Measurements from ENCODE around the gene DNAH3. TPM values are rescaled to one million over a fixed set of nuclear protein-coding genes. Genes with fewer than 3 reads are reported as not detected.
"Not testable (repeated sequence)": the region's sequence is repeated elsewhere in the genome, so short reads cannot be mapped to it uniquely, and the experiment has no call there.

DNAH3 gene
- total RNA-seq, 2 donors from 2014 or later: 0.40 to 0.82 TPM

GRCh38 chr16:20930365-20930690 is 220.3 kb downstream of the DNAH3 start:
- no peak overlapping the region for H3K4me3 ChIP-seq (ENCODE audit: low read length)
- H3K27me3 ChIP-seq (ENCODE audit: control insufficient read depth, insufficient read depth, low read length, poor library complexity, severe bottlenecking): no peaks in the 10 kb centered on the region
- WGBS, 2 experiments (ENCODE audit: insufficient coverage in 1 of 2, insufficient read length in 1 of 2): 88 to 100% methylated on average over 1 of the region's 1 CpG
- no peaks in the 10 kb centered on the region for H3K9me3 ChIP-seq (ENCODE audit: control insufficient read depth, low read length)
- Mint-ChIP-seq H3K4me1 (no peaks in the 10 kb centered on the region), H3K27me3 (ENCODE audit: insufficient read depth) (no peaks in the 10 kb centered on the region), H3K36me3 (ENCODE audit: low read depth) (peaks cover 4% of the 10 kb centered on the region), H3K9me3 (no peaks in the 10 kb centered on the region), H3K27ac (no peak overlapping the region), H3K4me3 (no peak overlapping the region)
- no peaks in the 10 kb centered on the region for H3K36me3 ChIP-seq (ENCODE audit: control insufficient read depth, insufficient read depth, low read length)
- H3K9ac ChIP-seq (ENCODE audit: extremely low read depth, low read length, poor library complexity, severe bottlenecking): no peak overlapping the region
- no peaks in the 10 kb centered on the region for H3K4me1 ChIP-seq (ENCODE audit: control insufficient read depth, insufficient read depth, low read length)
- DNase-seq: no peak
- TF ChIP-seq CTCF (conservative IDR thresholded peaks at IDR 0.05): no peak
- no peak overlapping the region for H3K27ac ChIP-seq (ENCODE audit: low read depth, low read length)

DNA sequence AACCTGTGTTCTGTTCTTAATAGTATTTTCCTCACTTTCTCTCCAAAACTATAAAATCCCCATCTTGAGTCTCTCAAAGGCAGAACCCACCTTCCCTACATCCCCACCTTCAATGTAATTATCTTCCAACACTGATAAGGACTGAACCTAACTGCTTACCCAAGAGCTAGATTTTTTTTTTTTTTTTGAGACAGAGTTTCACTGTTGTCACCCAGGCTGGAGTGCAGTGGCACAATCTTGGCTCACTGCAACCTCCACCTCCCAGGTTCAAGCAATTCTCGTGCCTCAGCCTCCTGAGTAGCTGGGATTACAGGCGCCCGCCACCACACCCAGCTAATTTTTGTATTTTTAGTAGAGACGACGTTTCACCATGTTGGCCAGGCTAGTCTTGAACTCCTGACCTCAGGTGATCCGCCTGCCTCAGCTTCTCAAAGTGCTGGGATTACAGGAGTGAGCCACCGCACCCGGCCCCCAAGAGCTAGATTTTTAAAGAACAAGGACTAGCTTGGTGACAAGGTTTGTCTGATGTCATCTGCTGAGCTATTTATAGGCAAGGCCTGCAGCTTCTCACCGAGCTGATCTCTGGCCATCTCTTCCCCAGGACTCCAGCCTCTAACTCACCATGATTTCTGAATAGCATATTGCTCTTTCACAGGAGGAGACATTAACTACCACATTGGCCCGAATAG is 220.8 kb downstream of the DNAH3 start:
- not testable (repeated sequence) for H3K4me1 ChIP-seq (ENCODE audit: control insufficient read depth, insufficient read depth, low read length); H3K27me3 ChIP-seq (ENCODE audit: control insufficient read depth, insufficient read depth, low read length, poor library complexity, severe bottlenecking); H3K9me3 Mint-ChIP-seq; H3K27ac ChIP-seq (ENCODE audit: low read depth, low read length); H3K9me3 ChIP-seq (ENCODE audit: control insufficient read depth, low read length); H3K4me1 Mint-ChIP-seq; H3K36me3 Mint-ChIP-seq (ENCODE audit: low read depth); H3K4me3 Mint-ChIP-seq; DNase-seq; H3K4me3 ChIP-seq (ENCODE audit: low read length); H3K27ac Mint-ChIP-seq; H3K9ac ChIP-seq (ENCODE audit: extremely low read depth, low read length, poor library complexity, severe bottlenecking); H3K27me3 Mint-ChIP-seq (ENCODE audit: insufficient read depth); H3K36me3 ChIP-seq (ENCODE audit: control insufficient read depth, insufficient read depth, low read length)
- WGBS, 2 experiments (ENCODE audit: insufficient coverage in 1 of 2, insufficient read length in 1 of 2): 92 to 95% methylated on average over 10 of the region's 10 CpGs

- H3K4me1 ChIP-seq (ENCODE audit: control insufficient read depth, insufficient read depth, low read length): no peaks in the 10 kb centered on the region
- TF ChIP-seq CTCF (conservative IDR thresholded peaks at IDR 0.05): no peak
- Mint-ChIP-seq H3K9me3 (no peaks in the 10 kb centered on the region), H3K27me3 (ENCODE audit: insufficient read depth) (no peaks in the 10 kb centered on the region), H3K4me3 (no peak overlapping the region), H3K36me3 (ENCODE audit: low read depth) (peaks cover 4% of the 10 kb centered on the region), H3K27ac (no peak overlapping the region), H3K4me1 (no peaks in the 10 kb centered on the region)
- no peak for DNase-seq
- H3K27me3 ChIP-seq (ENCODE audit: control insufficient read depth, insufficient read depth, low read length, poor library complexity, severe bottlenecking): no peaks in the 10 kb centered on the region
- 93 to 100% methylated on average over 4 to 5 of the region's 5 CpGs for WGBS, 2 experiments (ENCODE audit: insufficient coverage in 1 of 2, insufficient read length in 1 of 2)
- H3K36me3 ChIP-seq (ENCODE audit: control insufficient read depth, insufficient read depth, low read length): no peaks in the 10 kb centered on the region
- H3K27ac ChIP-seq (ENCODE audit: low read depth, low read length): no peak overlapping the region
- H3K9me3 ChIP-seq (ENCODE audit: control insufficient read depth, low read length): no peaks in the 10 kb centered on the region
- H3K9ac ChIP-seq (ENCODE audit: extremely low read depth, low read length, poor library complexity, severe bottlenecking): no peak overlapping the region
- no peak overlapping the region for H3K4me3 ChIP-seq (ENCODE audit: low read length)
Observed at GRCh38 chr16:20928774-20929411, 221.8 kb downstream of the DNAH3 start.

Measured in endodermal cell (in vitro differentiated cells).